ENCODE results near the gene MAL. TPM values are rescaled to one million over a fixed set of nuclear protein-coding genes. Genes with fewer than 3 reads are reported as not detected.
"Not testable (repeated sequence)": the region's sequence is repeated elsewhere in the genome, so short reads cannot be mapped to it uniquely, and the experiment has no call there.

Gene MAL
- total RNA-seq, 1 donor from 2014 or later: 3.9 TPM

GRCh38 chr2:95074663-95075439, 49.3 kb downstream of the MAL start:
- intact Hi-C loops (cut with micrococcal nuclease): no loop called here
- DNase-seq: no peak
- no peak for ATAC-seq

GRCh38 chr2:95075440-95076132, 50.1 kb downstream of the MAL start:
- ATAC-seq (no peak), DNase-seq (no peak)
- intact Hi-C loops (cut with micrococcal nuclease): no loop called here

DNA sequence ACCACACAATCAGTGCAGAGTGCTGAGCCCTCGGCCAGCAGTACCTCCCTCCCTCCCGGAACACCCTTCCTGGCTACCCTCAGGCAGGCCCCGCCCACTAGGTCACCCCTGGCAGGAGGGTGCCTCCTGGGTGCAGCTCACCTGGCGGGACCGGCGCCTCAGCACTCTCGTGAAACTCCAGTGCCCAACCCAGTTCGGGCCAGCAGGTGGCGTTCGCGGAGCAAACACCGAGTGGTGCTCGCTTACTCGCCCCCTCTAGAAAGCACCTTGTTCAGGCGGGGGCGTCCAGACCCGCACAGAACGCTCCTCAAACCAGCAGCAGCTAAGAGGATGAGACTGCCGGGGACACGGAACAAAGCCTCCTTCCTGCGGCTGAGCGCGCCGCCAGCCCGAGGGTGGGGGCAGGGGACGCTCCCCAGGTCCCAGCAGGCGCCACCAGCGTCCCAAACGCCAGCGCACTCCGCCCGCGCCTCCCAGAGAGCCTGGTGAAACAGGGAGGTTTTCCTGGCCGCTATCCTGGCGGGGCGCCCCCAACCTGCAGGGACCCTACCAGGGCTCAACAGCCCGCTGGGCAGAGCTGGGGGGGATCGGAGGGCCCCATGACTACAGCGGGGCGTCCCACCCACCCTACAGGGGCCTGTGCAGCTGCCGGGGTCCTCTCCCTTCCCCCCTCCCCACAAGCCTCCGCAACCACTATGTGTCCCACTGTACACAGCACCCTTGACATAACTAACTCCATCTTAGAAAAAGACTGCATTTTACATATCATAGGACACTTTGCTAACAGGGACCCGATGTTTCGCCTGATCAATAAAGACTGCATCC, 51.4 kb downstream of the MAL start:
- DNase-seq (peak; percentile 84), ATAC-seq (peak; percentile 88)
- intact Hi-C loops (cut with micrococcal nuclease): no loop called here

DNA sequence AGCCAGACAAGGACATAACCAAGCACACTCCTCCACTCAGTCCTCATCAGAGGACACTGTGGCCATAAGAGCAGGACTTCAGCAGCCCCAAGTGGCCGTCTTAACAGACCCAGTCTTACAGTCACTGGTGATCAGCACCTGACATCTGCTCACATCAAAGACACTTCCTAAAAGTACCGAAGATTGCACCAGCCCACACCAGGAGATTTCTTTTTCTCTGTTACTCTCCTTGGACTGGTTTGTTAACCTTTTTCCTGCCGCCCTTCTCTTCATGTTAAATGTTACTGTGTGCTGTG, 52.0 kb downstream of the MAL start:
- intact Hi-C loops (cut with micrococcal nuclease): no loop called here
- DNase-seq: no peak
- peak; percentile 33 for ATAC-seq

GRCh38 chr2:95077861-95078603, 52.5 kb downstream of the MAL start:
- no peak for DNase-seq
- ATAC-seq: no peak
- intact Hi-C loops (cut with micrococcal nuclease): no loop called here

DNA sequence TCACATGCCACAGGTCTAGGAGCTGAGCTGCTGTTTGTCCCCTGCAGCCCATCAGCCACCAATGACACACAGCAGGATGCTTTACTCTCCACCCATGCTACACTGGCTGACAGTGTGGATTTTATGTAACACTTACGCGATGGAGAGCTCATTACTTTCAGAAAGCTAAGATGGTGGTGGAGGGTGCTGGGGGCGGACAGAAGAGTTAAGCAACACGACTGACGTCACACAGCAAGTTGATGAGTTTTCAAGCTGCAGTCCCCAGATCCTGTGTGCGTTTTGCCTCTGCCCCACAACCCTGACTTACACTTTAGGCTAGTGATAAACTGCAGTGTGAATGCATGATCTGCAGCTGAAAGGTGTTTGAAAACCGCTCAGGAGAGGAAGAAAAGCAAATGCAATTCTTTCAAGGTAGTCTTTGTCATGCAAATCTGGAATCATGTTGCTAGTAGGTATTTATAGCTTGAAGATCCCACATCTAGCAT, 53.7 kb downstream of the MAL start:
- DNase-seq (no peak), ATAC-seq (no peak)
- intact Hi-C loops (cut with micrococcal nuclease): no loop called here

DNA sequence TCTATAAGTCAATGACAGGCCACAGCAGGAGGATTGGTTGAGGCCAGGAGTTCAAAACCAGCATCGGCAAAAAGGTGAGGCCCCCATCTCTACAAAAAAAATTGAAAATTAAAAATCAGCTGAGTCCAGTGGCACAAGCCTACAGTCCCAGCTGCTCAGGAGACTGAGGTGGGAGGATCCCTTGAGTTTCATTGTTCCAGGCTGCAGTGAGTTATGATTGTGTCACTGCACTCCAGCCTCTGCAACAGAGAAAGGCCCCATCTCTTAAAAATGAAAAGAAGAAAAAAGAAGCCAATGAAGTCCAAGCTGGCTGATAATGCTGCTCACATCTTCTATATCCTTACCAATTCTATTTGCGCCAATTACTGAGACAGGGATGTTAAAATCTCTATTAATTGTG, 57.0 kb downstream of the MAL start:
- intact Hi-C loops (cut with micrococcal nuclease): no loop called here
- no peak for DNase-seq
- ATAC-seq: no peak

GRCh38 chr2:95086017-95086416, 60.5 kb downstream of the MAL start:
- intact Hi-C loops (cut with micrococcal nuclease): no loop called here
- DNase-seq (no peak), ATAC-seq (no peak)

GRCh38 chr2:95087379-95087778, 61.9 kb downstream of the MAL start:
- DNase-seq: no peak
- intact Hi-C loops (cut with micrococcal nuclease): no loop called here
- ATAC-seq: no peak

GRCh38 chr2:95091885-95092555, 66.5 kb downstream of the MAL start:
- intact Hi-C loops (cut with micrococcal nuclease): no loop called here
- ATAC-seq (no peak), DNase-seq (no peak)

DNA sequence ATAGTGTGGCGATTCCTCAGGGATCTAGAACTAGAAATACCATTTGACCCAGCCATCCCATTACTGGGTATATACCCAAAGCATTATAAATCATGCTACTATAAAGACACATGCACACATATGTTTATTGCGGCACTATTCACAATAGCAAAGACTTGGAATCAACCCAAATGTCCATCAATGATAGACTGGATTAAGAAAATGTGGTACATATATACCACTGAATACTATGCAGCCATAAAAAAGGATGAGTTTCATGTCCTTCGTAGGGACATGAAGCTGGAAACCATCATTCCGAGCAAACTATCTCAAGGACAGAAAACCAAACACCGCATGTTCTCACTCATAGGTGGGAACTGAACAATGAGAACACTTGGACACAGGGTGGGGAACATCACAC, 72.8 kb downstream of the MAL start:
- intact Hi-C loops (cut with micrococcal nuclease); ATAC-seq; DNase-seq: not testable (repeated sequence)

DNA sequence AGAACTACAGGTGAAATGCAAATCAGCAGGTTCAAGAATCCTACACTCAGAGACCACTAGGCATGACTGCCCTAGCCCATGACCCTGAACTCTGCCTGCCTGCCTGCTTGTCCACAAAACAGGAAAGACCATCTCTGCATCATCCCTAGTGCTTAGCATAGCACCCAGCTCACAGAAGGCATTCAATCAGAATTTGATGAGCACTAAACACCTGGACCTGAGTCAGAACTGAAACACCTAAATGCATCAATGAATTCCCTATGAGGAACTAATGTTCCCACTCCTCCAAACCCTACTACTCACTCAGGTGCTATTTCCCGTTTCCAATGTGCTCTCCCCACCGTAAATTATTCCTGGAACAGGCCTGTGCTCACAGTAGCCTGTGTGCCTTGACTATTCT, 74.4 kb downstream of the MAL start:
- intact Hi-C loops (cut with micrococcal nuclease): no loop called here
- ATAC-seq (no peak), DNase-seq (no peak)

Other genes starting within 250 kb of the MAL start
- gene TEKT4, start 154.3 kb upstream of the MAL start, total RNA-seq: not detected
- 88.2 TPM for gene MRPS5, start 96.1 kb downstream of the MAL start, total RNA-seq
- gene ZNF514, start 134.1 kb downstream of the MAL start, total RNA-seq: 15.4 TPM
- gene ZNF2, start 140.1 kb downstream of the MAL start, total RNA-seq: 3.6 TPM
- 3.0 TPM for gene ZNF892, start 181.8 kb downstream of the MAL start, total RNA-seq
- 0.35 TPM for gene PROM2, start 248.7 kb downstream of the MAL start, total RNA-seq

Measured in left ventricle myocardium superior (tissue), 1 donor.